GM10248 (cell line): ENCODE data around the gene RNLS.

Experiments used
- CTCF ChIA-PET: fragments of 300-600 bp; sonication (Branson Sonifier 250); formaldehyde crosslinking; extraction: SDS; loops from one replicate; lab custom pipeline; 2021; ENCODE audit warnings: antibody characterized with exemption; lab: Yijun Ruan, JAX
- POLR2A ChIA-PET: fragments of 350-650 bp; sonication (Branson Sonifier 250); formaldehyde crosslinking; extraction: SDS; loops from one replicate; lab custom pipeline; 2020; ENCODE audit warnings: antibody characterized with exemption; lab: Yijun Ruan, JAX
- DNase-seq: peaks from one replicate; pipeline ENCODE4 v3.0.0; 2012; ENCODE audit errors: extremely low spot score
- CTCF ChIP-seq: IDR thresholded peaks from 2 replicates; pipeline ENCODE4 v1.5.1; 2012; ENCODE audit warnings: mild to moderate bottlenecking, low read depth; ENCODE audit errors: extremely low read depth, missing control alignments, control extremely low read depth

Gene RNLS

GRCh38 chr10:88522715-88523114, 60.4 kb downstream of the RNLS start:
- ChIA-PET POLR2A (no interaction called here), CTCF (interaction anchor here (1.4 kb wide), 1 partner anchor 15 kb away, joined by 3 read pairs; no protein-coding TSS in a partner anchor)
- TF ChIP-seq CTCF, result no peak
- no peak for DNase-seq

DNA sequence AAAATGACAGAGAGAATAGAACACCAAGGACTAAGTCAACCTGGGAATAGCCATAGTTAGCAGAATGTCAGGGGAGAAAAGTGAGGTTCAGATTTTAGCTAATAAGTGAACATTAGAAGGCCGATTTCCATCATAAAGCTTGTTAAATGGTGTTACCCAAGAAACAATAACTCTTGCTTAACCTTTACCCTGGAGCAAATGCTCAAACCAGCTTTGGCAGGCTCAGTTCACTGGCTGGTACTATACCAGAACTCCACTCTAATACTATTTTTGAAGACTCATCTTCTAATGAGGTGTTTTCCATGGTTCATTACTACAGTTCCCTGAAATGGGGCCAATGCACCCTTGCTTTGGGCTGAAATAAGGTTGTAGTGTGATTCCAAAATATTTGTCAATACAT, 61.3 kb downstream of the RNLS start:
- ChIA-PET CTCF (interaction anchor here (1.1 kb wide), 1 partner anchor 44 kb away, joined by 3 read pairs; no protein-coding TSS in a partner anchor), POLR2A (no interaction called here)
- TF ChIP-seq CTCF, result no peak
- no peak for DNase-seq

DNA sequence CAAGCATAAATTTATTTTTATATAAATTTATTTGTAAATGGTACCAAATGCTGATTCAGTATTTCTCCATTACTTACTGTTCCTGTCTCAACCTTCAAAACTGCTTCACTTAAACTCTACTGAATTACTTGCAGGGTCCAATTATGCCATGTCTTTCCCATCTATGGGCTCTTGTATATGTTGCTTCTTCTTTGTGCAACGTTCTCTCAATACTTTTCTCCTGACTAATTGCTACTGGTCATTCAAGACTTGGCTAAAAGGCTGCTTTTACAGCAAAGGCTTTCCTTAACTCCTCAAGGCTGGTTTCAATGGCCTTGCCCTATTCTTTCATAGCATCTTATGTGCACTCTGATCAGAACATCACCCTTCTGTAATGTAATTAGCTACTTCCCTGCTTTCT, 67.9 kb downstream of the RNLS start:
- CTCF ChIA-PET, result interaction anchor here (1.3 to 1.9 kb wide), 2 partner anchors 14 to 16 kb away, joined by 3 to 5 read pairs; no protein-coding TSS in a partner anchor
- DNase-seq, result no peak
- POLR2A ChIA-PET, result no interaction called here
- no peak for TF ChIP-seq CTCF

DNA sequence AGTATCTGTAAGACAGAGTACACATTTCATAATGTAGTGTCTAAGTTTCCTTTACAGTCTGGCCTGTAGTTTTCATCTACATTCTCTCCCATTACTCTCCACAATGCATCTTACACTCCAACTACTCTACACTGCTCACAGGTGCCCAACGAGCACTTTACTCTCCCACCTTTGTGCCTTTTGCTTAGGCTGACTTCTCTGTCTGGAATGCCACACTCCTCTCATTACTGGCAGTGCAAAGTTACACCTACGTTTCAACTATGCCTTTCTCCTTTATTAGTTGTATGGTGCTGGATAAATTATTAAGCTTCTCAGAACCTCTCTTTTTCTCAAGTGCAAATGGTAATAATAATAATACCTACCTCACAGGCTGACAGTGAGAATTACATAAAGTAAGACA, 70.5 kb downstream of the RNLS start:
- DNase-seq, result no peak
- ChIA-PET CTCF (interaction anchor here (1.9 kb wide), 1 partner anchor 58 kb away, joined by 4 read pairs; no protein-coding TSS in a partner anchor), POLR2A (no interaction called here)
- TF ChIP-seq CTCF, result no peak

DNA sequence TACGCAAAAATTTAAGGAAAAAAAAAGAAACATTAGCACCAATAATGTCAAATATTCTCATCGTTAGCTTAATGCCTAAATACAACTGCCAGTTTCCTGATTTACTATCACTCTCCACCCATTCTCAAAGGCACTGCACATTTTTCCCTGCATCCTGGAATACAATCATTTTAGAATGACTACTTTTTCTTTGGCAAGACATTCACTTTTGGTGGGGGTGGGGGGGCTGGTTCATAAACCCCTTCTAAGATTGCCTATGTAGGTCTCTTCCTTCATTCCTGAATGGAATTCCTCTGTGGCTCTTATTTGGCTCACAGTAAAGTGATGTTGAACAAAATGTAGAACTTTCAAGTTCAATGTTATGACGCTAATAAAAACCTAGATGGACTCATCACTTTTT, 74.3 kb downstream of the RNLS start:
- CTCF ChIA-PET, result interaction anchor here (0.7 to 2.0 kb wide), 3 partner anchors 18 to 109 kb away, joined by 3 to 6 read pairs (median 3); no protein-coding TSS in a partner anchor
- POLR2A ChIA-PET, result no interaction called here

DNA sequence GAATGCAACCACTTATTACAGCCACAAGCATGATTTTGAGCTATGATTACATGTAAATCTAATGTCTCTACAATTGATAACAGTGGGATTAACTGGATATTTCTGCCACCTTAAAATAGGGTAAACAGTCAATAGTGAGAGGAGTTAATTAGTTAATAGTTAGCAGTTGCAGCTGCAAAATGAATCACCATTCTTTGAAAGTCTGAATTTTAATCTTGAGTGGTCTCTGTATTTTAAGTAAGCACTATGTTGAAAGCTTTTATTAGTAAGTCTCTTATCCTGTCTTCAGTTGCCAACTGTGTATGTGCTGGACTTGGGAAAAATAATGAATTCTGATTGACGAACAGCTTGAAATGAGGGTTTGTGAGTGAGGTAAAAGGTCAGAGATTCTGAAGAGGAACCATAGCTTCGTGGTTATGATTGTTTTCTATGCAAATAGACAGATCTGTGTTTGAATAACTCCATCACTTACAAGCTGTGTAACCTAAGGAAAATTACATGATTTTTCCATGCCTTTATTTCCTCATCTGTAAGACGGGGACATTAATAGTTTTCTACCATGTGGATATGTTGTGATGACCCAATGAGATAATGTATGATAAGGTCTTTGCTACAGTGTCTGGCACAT, 75.2 kb downstream of the RNLS start:
- no peak for DNase-seq
- no peak for TF ChIP-seq CTCF
- CTCF ChIA-PET, result interaction anchor here (0.7 to 2.0 kb wide), 8 partner anchors 8 to 110 kb away, joined by 3 to 13 read pairs (median 4); no protein-coding TSS in a partner anchor
- POLR2A ChIA-PET, result no interaction called here

More for the DNA sequence above, 74.3 kb downstream of the RNLS start:
- no peak for TF ChIP-seq CTCF
- no peak for DNase-seq
